Activated T-cell treated with anti-CD3 and anti-CD28 coated beads for 24 hours (primary cell): ENCODE measurements around the gene IL6R.
"Not testable (repeated sequence)": the region's sequence is repeated elsewhere in the genome, so short reads cannot be mapped to it uniquely, and the experiment has no call there.

Experiments used
- DNase-seq: peaks from one replicate; pipeline ENCODE4 v3.0.0-alpha.2; 2020; ENCODE audit warnings: low read depth

The IL6R gene

DNA sequence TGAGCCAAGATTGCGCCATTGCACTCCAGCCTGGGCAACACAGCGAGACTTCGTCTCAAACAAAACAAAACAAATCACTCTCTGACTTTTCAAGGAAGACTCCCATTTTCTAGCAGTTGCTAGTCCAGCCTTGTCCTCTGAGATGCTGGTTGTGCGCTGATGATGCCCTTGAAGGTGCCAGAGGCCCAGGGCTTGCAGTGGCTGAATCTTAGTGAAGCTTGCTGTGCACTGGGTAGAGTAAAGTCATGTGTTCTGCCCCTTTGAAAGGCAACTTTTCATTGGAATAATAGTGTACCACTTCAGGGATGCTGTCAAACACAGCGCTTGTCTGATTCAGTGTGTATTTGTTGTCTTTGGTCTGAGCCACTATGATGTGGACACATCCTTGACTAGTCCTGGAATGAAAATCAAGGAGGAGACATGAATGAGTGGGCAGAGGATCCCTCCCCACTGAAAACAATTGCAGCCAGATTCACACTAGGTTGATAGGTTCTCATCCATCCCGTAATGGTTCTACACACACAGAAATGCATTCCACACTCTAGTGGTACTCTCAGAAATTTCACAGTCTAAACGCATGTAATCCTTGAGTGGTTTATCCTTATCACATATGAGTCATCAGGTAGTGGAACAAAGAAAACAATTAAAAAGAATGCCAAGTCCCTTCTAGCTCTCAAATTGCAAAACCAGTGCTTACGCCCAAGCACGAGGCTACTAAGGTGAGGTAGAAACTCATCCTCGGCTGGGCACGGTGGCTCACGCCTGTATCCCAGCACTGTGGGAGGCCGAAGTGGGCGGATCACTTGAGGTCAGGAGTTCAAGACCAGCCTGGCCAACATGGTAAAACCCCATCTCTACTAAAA lies 79.0 kb downstream of the IL6R start:
- DNase-seq, result no peak

DNA sequence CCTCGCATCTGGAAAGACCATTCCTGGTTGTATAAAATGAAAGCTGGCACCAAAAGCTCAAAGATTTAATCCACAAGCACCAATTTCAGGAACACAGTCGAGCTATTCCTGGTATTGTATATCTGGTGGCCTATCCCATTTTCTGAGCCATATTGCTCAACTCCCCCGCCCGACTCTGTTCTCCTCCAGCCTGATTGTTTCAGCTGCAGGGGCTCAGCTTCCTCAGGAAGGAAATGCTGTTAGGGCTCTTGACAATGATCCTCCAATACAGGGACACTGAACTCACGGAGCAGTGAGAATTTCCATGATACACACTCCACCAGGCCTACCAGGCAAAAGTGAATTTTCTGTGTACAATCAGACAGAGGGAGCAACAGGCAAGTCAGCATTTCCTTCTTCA lies 80.0 kb downstream of the IL6R start:
- DNase-seq, result no peak

DNA sequence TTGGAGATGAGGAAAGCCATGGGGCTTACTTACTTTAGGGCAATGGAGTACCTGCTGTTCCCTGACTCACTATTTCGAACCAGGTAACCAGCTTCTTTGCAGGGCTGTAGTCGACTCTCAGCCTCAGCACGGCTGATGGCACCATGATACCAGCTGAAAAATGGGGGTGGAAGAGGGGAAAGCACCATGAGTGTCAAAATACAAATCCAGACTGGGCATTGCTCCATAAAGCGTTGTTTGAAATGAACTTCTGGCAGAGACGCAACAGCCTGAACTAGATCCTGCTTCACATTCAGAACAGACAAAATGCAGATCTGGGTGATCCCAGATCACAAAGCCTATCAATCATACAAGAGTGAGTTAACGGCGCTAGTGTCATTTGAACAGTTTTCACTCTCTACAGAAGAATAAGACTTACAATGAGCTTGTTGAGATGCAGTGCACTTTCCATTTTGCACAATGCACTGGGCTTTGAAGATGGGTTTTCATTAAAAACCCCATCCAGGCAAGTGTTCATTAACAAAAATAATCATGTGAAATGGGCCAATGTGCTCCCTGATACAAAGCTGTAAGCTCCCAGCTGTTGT lies 80.9 kb downstream of the IL6R start:
- no peak for DNase-seq

DNA sequence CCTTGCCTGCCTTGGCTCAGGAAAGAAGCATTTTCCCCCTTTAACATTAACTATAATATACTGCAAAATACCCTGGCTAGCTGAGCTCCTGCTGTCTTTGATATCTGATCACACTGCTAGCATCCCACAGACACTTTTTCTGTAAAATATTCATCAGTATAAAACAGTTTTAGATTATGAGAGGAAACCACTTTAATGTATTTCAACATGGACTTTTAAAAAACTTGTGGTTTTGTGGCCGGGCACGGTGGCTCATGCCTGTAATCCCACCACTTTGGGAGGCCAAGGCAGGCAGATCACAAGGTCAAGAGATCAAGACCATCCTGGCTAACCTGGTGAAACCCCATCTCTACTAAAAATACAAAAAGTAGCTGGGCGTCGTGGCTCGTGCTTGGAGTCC lies 81.6 kb downstream of the IL6R start:
- DNase-seq, result not testable (repeated sequence)

- DNase-seq, result no peak
These were observed 83.8 kb downstream of the IL6R start for GRCh38 chr1:154488922-154489321.

DNA sequence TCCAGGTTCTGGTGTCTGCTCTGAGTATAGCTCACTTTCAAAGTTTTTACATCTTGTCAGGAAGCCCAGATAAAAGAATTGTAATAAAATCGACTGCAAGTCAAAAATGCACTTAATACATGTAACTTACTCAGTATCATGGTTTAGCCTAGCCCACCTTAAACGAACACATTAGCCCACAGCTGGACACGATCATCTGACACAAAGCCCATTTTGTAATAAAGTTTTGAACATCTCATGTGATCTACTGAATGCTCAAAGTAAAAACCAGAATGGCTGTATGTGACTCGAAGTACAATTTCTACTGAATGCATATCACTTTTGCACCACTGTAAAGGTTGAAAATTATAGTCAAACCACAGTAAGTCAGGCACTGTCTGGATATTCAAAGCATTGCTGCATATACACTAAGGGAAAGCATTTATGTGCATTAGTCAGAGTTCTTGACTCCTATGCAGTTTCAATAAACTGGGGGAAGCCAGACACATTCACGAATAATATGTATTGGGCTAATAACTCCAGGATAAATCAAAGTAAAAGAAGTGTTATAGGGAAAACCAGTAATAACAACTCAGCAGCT lies 84.6 kb downstream of the IL6R start:
- DNase-seq, result no peak

DNA sequence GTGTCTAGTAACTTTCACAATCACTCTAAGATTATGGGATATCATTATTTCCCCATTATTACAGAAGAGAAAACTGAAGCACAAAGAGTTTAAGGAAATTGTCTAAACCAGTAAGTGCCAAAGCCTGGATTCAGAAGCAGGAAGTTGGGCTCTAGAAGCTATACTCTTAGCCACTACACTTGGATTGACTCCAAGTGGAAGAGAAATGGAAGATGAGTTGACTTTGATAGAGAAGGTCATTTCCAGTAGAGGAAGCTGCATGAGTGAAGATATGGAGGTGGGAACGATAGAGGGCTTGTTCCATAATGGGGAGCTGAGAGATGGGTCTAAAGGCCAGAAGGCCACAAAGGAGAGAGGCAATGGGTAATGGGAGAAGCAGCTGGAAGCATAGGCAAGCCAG lies 85.2 kb downstream of the IL6R start:
- DNase-seq, result no peak

GRCh38 chr1:154492115-154492514 lies 87.0 kb downstream of the IL6R start:
- no peak for DNase-seq

GRCh38 chr1:154493276-154493675 lies 88.1 kb downstream of the IL6R start:
- DNase-seq, result no peak

GRCh38 chr1:154495496-154496273 lies 90.5 kb downstream of the IL6R start:
- DNase-seq, result no peak

GRCh38 chr1:154496383-154496782 lies 91.2 kb downstream of the IL6R start:
- DNase-seq, result no peak

DNA sequence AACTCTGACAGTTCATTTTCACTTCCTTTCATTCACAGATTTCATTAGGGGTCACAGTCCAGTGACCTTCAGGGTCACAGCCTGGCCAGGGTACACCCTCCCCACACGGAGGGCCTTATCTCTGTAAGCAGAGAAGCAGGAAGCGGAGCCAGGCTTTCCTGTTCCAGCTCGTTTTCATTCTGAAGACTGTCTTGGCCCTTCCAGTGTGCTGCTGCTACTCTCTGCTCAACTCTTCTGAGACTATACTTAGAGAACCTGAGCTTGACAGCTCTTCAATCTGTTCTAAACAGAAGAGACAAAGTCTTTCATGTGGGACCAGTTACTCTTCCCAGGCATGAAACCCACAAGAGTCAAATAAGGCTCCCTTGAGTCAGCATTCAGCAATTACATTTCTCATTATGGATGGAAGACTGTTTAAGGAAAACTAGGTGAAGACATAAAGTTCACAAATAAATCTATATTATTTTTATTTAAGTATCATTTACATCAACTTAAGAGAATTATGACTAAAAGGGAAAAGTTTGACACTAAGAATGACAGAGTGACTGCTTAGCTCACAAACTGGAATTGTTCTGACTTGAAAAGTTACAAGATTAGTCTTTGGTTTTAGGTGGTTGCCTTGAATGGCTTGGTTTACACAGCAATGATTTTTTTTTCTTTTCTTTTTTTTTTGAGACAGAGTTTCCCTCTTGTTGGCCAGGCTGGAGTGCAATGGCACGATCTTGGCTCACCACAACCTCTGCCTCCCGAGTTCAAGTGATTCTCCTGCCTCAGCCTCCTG lies 92.1 kb downstream of the IL6R start:
- no peak for DNase-seq

DNA sequence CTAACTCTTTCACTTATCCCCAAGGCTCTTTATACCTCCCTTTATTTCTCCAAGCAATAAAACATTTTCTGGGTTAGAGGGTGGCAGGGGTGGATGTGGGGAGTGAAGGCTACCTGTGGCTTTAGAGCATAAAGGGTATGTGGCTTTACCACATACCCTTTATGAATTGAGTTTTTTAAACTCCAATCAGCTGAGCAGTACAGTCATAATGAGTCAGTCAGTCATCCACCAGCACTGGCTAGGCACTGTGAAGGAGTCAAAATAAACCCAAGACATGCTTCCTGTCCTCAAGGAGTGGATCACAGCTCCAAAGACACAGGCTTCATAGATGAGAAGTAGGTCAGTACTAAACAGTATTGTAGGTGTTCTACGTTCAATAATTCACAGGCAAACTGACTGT lies 94.3 kb downstream of the IL6R start:
- no peak for DNase-seq

DNA sequence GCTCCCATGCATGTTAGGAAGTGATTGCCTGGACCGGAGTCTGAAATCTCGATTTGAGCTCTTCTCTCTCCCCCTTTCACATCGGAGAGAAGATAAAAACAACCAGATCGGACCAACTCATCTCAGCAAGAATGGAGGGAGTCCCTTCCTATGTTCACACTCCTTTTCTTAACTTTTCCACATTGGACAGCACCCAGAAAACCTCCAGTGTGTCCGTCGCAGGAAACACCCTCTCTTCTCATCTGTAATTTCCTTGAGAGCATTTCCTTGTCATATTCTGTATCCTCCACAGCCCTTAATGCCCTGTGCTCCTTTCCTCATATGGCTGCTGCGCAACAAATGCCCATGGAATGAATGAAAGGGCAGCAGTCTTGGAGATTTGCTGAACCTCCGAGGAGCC lies 95.4 kb downstream of the IL6R start:
- DNase-seq, result no peak

DNA sequence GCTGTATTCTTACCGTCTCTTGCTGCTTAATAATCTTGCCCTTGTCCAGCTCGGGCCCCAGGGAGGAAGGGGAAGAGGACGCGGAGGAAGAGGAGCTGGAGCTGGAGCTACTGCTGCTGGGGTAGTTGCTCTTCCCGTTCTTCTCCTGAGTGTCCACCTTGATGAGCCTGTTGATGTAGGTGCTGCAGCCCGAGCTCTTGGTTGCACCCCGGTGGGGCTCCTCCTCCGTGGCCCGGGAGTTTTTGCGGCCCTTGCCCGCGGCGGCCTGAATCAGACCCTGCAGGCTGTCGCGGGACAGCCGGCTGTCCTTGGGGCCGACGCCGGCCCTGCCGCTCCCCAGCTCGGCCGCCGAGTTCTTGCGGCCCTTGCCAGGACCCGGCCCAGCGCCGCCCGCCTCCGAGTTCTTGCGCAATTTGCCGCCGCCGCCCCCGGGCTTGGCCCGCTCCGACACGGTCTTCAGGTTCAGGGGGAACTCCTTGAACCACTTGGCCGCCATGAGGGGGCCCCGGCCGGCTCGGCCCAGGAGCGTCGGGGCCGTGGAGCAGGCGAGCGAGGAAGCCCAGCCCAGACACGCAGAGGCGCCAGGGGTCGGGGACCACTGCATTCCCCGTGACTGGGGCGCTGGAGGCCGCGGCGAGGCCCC lies 96.4 kb downstream of the IL6R start:
- DNase-seq, result no peak

DNA sequence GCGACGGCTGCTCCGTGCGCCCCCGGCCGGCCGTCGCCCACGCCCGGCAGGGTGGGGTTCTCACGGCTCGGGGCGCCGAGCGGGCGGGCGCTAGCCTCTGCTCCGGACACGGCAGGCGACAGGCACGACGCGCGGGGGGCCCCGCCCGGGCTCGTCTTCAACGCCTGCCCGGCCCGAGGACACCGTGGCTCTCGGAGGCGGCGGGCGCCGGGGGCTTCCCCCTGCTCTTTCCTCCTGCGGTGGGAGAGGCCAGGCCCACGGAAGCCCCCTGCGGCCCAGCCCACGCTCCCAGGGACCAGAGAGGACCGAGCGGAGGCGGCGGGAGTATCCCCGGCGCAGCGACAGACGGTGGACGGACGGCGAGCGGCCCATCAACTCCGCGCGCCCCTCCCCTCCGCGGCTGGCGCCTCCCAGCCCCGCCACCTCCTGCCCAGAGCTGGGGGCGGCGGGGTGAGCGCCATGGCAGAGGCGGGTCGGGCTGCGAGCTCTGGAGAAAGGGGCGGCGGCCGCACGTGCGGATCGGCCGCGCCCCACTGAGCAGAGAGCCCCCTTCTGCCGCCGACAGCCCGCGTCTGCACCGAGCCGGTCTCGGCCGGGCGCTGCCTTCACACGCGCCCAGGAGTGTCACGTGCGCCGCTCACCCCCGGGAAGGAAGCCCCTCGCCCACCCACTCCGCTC lies 97.1 kb downstream of the IL6R start, which contains the start of the genes SHE and TDRD10:
Gene SHE (minus strand): TSS at position 347 of the 678 bp plus-strand sequence. CDS start 386 bp downstream, outside the sequence.
Gene TDRD10 (plus strand): TSS at position 154 of the 678 bp plus-strand sequence. CDS start 4,685 bp downstream, outside the sequence.
- DNase-seq, result no peak

GRCh38 chr1:154502744-154503115 lies 97.6 kb downstream of the IL6R start:
- no peak for DNase-seq

- DNase-seq, result no peak
These were observed 98.8 kb downstream of the IL6R start for GRCh38 chr1:154503898-154504297.

- no peak for DNase-seq
These were observed 107.6 kb downstream of the IL6R start for GRCh38 chr1:154512760-154513159.

GRCh38 chr1:154514066-154514553 lies 109.0 kb downstream of the IL6R start:
- DNase-seq, result no peak
